ENCODE data around the gene ISY1. TPM values are rescaled to one million over a fixed set of nuclear protein-coding genes. Genes with fewer than 3 reads are reported as not detected.

ISY1 gene
- total RNA-seq, 1 experiment from 2014 or later: 43.6 TPM

GRCh38 chr3:129122412-129123011 is 38.4 kb downstream of the ISY1 start:
- Histone ChIP-seq H3K4me1 (ENCODE audit: control insufficient read depth in 1 of 2, insufficient read depth in 2 of 2, low read length in 2 of 2) (peaks cover 16 to 36% of the 10 kb centered on the region in 2 experiments), H3K9ac (ENCODE audit: low read length) (no peak overlapping the region), H3K27me3 (ENCODE audit: insufficient read depth, low read length) (no peaks in the 10 kb centered on the region), H3K4me3 (replicated peaks in 1 of 2; ENCODE audit: low read depth in 1 of 2, low read length in 2 of 2) (no peak overlapping the region), H4K20me1 (ENCODE audit: insufficient read depth) (no peaks in the 10 kb centered on the region), H3K36me3 (ENCODE audit: control insufficient read depth in 1 of 2, insufficient read depth in 2 of 2, low read length in 2 of 2) (no peaks in the 10 kb centered on the region; a peak in 1 of 4 replicates), H3K4me2 (ENCODE audit: low read length) (no peak overlapping the region), H3K9me3 (ENCODE audit: control insufficient read depth in 1 of 2, insufficient read depth in 1 of 2, low read depth in 1 of 2, low read length in 2 of 2) (no peaks in the 10 kb centered on the region), H2AFZ (ENCODE audit: low read depth, low read length, poor library complexity, severe bottlenecking) (no peak overlapping the region), H3K27ac (ENCODE audit: low read depth, low read length) (peak overlapping the region; percentile 32), H3K9me2 (ENCODE audit: insufficient read depth) (no peaks in the 10 kb centered on the region), H3K79me2 (ENCODE audit: insufficient read depth, low read length) (peaks cover 5% of the 10 kb centered on the region; the same call in 1 of the 2 replicates)
- RAD21 ChIA-PET (ENCODE audit: low non-redundant PET in 1 of 2, low total read pairs in 2 of 2, uncharacterized antibody in 2 of 2, unreplicated experiment in 2 of 2): no interaction called here
- no peak for ATAC-seq
- BruUV-seq (replicated peaks): no TSS peak
- no peak for DNase-seq (ENCODE audit: low read depth, low spot score)
- POLR2A ChIA-PET: interaction anchor here (0.9 to 1.4 kb wide), 4 partner anchors 38 to 191 kb away, joined by 3 to 5 read pairs (median 4); no protein-coding TSS in a partner anchor
- CTCF ChIA-PET: interaction anchor here (0.9 to 3.7 kb wide), 4 partner anchors 39 to 152 kb away, joined by 3 to 16 read pairs (median 6); no protein-coding TSS in a partner anchor
- intact Hi-C loops (cut with micrococcal nuclease): no loop called here
- TF ChIP-seq EZH2phosphoT487 (IDR thresholded peaks at IDR 0.05; ENCODE audit: borderline replicate concordance): no peak
- no peak for TF ChIP-seq TCF7L2 (IDR thresholded peaks at IDR 0.05; ENCODE audit: borderline replicate concordance, extremely low read depth, insufficient read depth, insufficient read length)
- TF ChIP-seq EZH2 (IDR thresholded peaks at IDR 0.05): no peak
- no peak for TF ChIP-seq MAX (IDR thresholded peaks at IDR 0.05)
- TF ChIP-seq ATF3 (IDR thresholded peaks at IDR 0.05): no peak
- no peak for TF ChIP-seq ZBTB33 (IDR thresholded peaks at IDR 0.05; ENCODE audit: extremely low read depth, insufficient replicate concordance, low read length)
- TF ChIP-seq REST (IDR thresholded peaks at IDR 0.05; ENCODE audit: low read depth): no peak
- TF ChIP-seq POLR2AphosphoS5 (IDR thresholded peaks at IDR 0.05; ENCODE audit: low read depth, low read length): no peak
- no peak for TF ChIP-seq ZNF274 (IDR thresholded peaks at IDR 0.05; ENCODE audit: low read depth, low read length)
- TF ChIP-seq EGR1 (IDR thresholded peaks at IDR 0.05; ENCODE audit: low read depth): no peak
- TF ChIP-seq CEBPB (IDR thresholded peaks at IDR 0.05; ENCODE audit: low read depth): no peak
- TF ChIP-seq SP1 (IDR thresholded peaks at IDR 0.05; ENCODE audit: low read depth): no peak

All from HCT116 (cell line).